ENCODE measurements around the gene TRAPPC6A.
A peak's percentile ranks its signal among the peaks of the same experiment; 100 is the strongest.

The TRAPPC6A gene

GRCh38 chr19:45179892-45180370, 1.9 kb upstream of the TRAPPC6A start:
- Histone ChIP-seq H3K9ac (ENCODE audit: low read length) (peak overlapping the region; percentile 92; the same call in 1 of the 2 replicates), H4K20me1 (ENCODE audit: insufficient read depth, low read length) (no peaks in the 10 kb centered on the region), H3K9me3 (ENCODE audit: insufficient read depth, low read length) (no peaks in the 10 kb centered on the region), H3K4me1 (ENCODE audit: low read length) (peaks cover 8% of the 10 kb centered on the region; the same call in 1 of the 2 replicates), H3K79me2 (ENCODE audit: low read length) (peaks cover 32% of the 10 kb centered on the region), H3K36me3 (replicated peaks; ENCODE audit: low read depth, low read length) (peaks cover 7% of the 10 kb centered on the region), H3K27me3 (ENCODE audit: low read depth, low read length) (no peaks in the 10 kb centered on the region), H3K27ac (ENCODE audit: low read length) (no peak overlapping the region), H3K4me2 (ENCODE audit: low read length) (peak overlapping the region; percentile 91), H2AFZ (ENCODE audit: low read depth, low read length) (no peak overlapping the region), H3K4me3 (ENCODE audit: low read length) (peak overlapping the region; percentile 92)
- TF ChIP-seq EZH2phosphoT487 (IDR thresholded peaks at IDR 0.05; ENCODE audit: low read depth), result no peak
- no peak for TF ChIP-seq CTCF (IDR thresholded peaks at IDR 0.05; ENCODE audit: low read depth, low read length)

- H2AFZ ChIP-seq (ENCODE audit: low read depth, low read length), result peak overlapping the region; percentile 83
- no peaks in the 10 kb centered on the region for H3K9me3 ChIP-seq (ENCODE audit: insufficient read depth, low read length)
- peak overlapping the region; percentile 92 for H3K9ac ChIP-seq (ENCODE audit: low read length)
- H3K79me2 ChIP-seq (ENCODE audit: low read length), result peaks cover 32% of the 10 kb centered on the region
- H3K36me3 ChIP-seq (replicated peaks; ENCODE audit: low read depth, low read length), result peaks cover 7% of the 10 kb centered on the region
- H3K27me3 ChIP-seq (ENCODE audit: low read depth, low read length), result no peaks in the 10 kb centered on the region
- H3K4me2 ChIP-seq (ENCODE audit: low read length), result peak overlapping the region; percentile 91
- TF ChIP-seq CTCF (IDR thresholded peaks at IDR 0.05; ENCODE audit: low read depth, low read length), result no peak
- no peak for TF ChIP-seq EZH2phosphoT487 (IDR thresholded peaks at IDR 0.05; ENCODE audit: low read depth)
- H3K4me3 ChIP-seq (ENCODE audit: low read length), result peak overlapping the region; percentile 92
- H3K27ac ChIP-seq (ENCODE audit: low read length), result peak overlapping the region; percentile 58
- H3K4me1 ChIP-seq (ENCODE audit: low read length), result peaks cover 8% of the 10 kb centered on the region; the same call in 1 of the 2 replicates
- no peaks in the 10 kb centered on the region for H4K20me1 ChIP-seq (ENCODE audit: insufficient read depth, low read length)
Observed at GRCh38 chr19:45179072-45179891, 1.2 kb upstream of the TRAPPC6A start.

GRCh38 chr19:45178262-45179071, 430 bp upstream of the TRAPPC6A start, which contains the start of gene BLOC1S3:
TSS of gene BLOC1S3 (plus strand) at chr19:45178784. CDS start at chr19:45179297, 513 bp downstream.
- Histone ChIP-seq H2AFZ (ENCODE audit: low read depth, low read length) (peak within 1 kb of the TSS; percentile 83), H3K27ac (ENCODE audit: low read length) (peak within 1 kb of the TSS; percentile 58), H3K27me3 (ENCODE audit: low read depth, low read length) (no peaks in the 10 kb centered on the region), H4K20me1 (ENCODE audit: insufficient read depth, low read length) (no peaks in the 10 kb centered on the region), H3K36me3 (replicated peaks; ENCODE audit: low read depth, low read length) (peaks cover 7% of the 10 kb centered on the region), H3K9me3 (ENCODE audit: insufficient read depth, low read length) (no peaks in the 10 kb centered on the region), H3K4me3 (ENCODE audit: low read length) (peak within 1 kb of the TSS; percentile 92), H3K79me2 (ENCODE audit: low read length) (peaks cover 32% of the 10 kb centered on the region), H3K4me1 (ENCODE audit: low read length) (peaks cover 8% of the 10 kb centered on the region; the same call in 1 of the 2 replicates), H3K9ac (ENCODE audit: low read length) (peak within 1 kb of the TSS; percentile 92), H3K4me2 (ENCODE audit: low read length) (peak within 1 kb of the TSS; percentile 91)
- TF ChIP-seq EZH2phosphoT487 (IDR thresholded peaks at IDR 0.05; ENCODE audit: low read depth) (no peak), CTCF (IDR thresholded peaks at IDR 0.05; ENCODE audit: low read depth, low read length) (peak; percentile 44)

Data from OCI-LY3 (cell line).